K562 (cell line): Measurements from ENCODE around the gene RNF31. TPM values are rescaled to one million over a fixed set of nuclear protein-coding genes. Genes with fewer than 3 reads are reported as not detected.
A peak's percentile ranks its signal among the peaks of the same experiment; 100 is the strongest.

Experiments used
- AFF1 ChIP-seq, 2 experiments: fragments of 450-650 bp; IDR thresholded peaks; 2 replicates each; pipeline ENCODE4 v1.6.1; 2018; ENCODE audit warnings: mild to moderate bottlenecking in 2 of 2, low read depth in 1 of 2; ENCODE audit not compliant: partially characterized antibody in 2 of 2
- E2F3 ChIP-seq: fragments of 250-450 bp; sonication (Bioruptor Pico); IDR thresholded peaks from 2 replicates; pipeline ENCODE4 v1.4.0; 2020; ENCODE audit warnings: mild to moderate bottlenecking
- GATA2 ChIP-seq: sonication (generic); formaldehyde crosslinking; IDR thresholded peaks from 2 replicates; pipeline ENCODE4 v1.4.0; 2020; ENCODE audit warnings: mild to moderate bottlenecking, missing genetic modification reagents
- IFI16 ChIP-seq: fragments of 250-450 bp; sonication (Bioruptor Pico); IDR thresholded peaks from 2 replicates; pipeline ENCODE4 v2.1.2; 2022; ENCODE audit warnings: mild to moderate bottlenecking, inconsistent platforms
- KDM4B ChIP-seq, 2 experiments: fragments of 450-650 bp in 1 of 2; sonication (generic) in 1 of 2; IDR thresholded peaks; 2 replicates each; pipeline ENCODE4 v1.6.1; 2016 to 2017; ENCODE audit warnings: borderline replicate concordance in 2 of 2, antibody characterized with exemption in 1 of 2, low read depth in 1 of 2, mild to moderate bottlenecking in 1 of 2
- KLF10 ChIP-seq: fragments of 250-450 bp; sonication (Bioruptor Pico); IDR thresholded peaks from 2 replicates; pipeline ENCODE4 v1.6.1; 2021; ENCODE audit warnings: matching md5 sums
- MAFF ChIP-seq: IDR thresholded peaks from 2 replicates; pipeline ENCODE4 v1.6.1; 2012; ENCODE audit warnings: low read length, improper control_type of control experiment
- MEIS2 ChIP-seq: fragments of 450-650 bp; IDR thresholded peaks from 2 replicates; pipeline ENCODE4 v1.6.1; 2014; ENCODE audit warnings: mild to moderate bottlenecking; ENCODE audit not compliant: partially characterized antibody
- MTA1 ChIP-seq: fragments of 450-650 bp; IDR thresholded peaks from 2 replicates; pipeline ENCODE4 v1.6.1; 2017; ENCODE audit warnings: borderline replicate concordance
- MTA2 ChIP-seq: fragments of 450-650 bp; IDR thresholded peaks from 2 replicates; pipeline ENCODE4 v1.6.1; 2016; ENCODE audit warnings: low read depth
- NR2C2 ChIP-seq, 2 experiments: fragments of 200-800 bp in 1 of 2; sonication (Bioruptor generic) in 1 of 2; sonication (generic) in 1 of 2; formaldehyde crosslinking in 1 of 2; IDR thresholded peaks; 2 replicates each; pipeline versions ENCODE4 v1.6.1 to v1.8.0; 2016 to 2022; ENCODE audit warnings: mild to moderate bottlenecking in 1 of 2, missing compliant biosample characterization in 1 of 2, missing genetic modification characterization in 1 of 2, missing genetic modification reagents in 1 of 2
- RBM39 ChIP-seq: fragments of 200-400 bp; formaldehyde crosslinking; optimal IDR thresholded peaks from 2 replicates; pipeline ENCODE3; 2018; ENCODE audit warnings: low read depth, low read length
- SMAD1 ChIP-seq: fragments of 150-350 bp; IDR thresholded peaks from 2 replicates; pipeline ENCODE4 v1.6.1; 2014; ENCODE audit warnings: low read length, low read depth; ENCODE audit not compliant: partially characterized antibody
- SMAD3 ChIP-seq: fragments of 450-650 bp; formaldehyde crosslinking; conservative IDR thresholded peaks from 2 replicates; pipeline ENCODE4 v1.4.0; 2020; ENCODE audit warnings: mild to moderate bottlenecking
- SMARCA4 ChIP-seq: fragments of 450-650 bp; IDR thresholded peaks from 2 replicates; pipeline ENCODE4 v1.6.1; 2016
- TBL1XR1 ChIP-seq, 2 experiments: IDR thresholded peaks; 2 replicates each; pipeline ENCODE4 v1.6.1; 2012; ENCODE audit warnings: improper control_type of control experiment in 2 of 2, low read length in 2 of 2, mild to moderate bottlenecking in 1 of 2
- TCF7L2 ChIP-seq: fragments of 150-350 bp; IDR thresholded peaks from 2 replicates; pipeline ENCODE4 v1.6.1; 2016; ENCODE audit warnings: low read depth, mild to moderate bottlenecking, low read length, moderate library complexity
- USF1 ChIP-seq: sonication (generic); formaldehyde crosslinking; IDR thresholded peaks from 2 replicates; pipeline ENCODE4 v1.9.0; 2022; ENCODE audit warnings: mild to moderate bottlenecking, missing genetic modification reagents
- ZNF197 ChIP-seq: fragments of 200-800 bp; sonication (Bioruptor generic); IDR thresholded peaks from 2 replicates; pipeline ENCODE4 v1.6.1; 2016; ENCODE audit warnings: low read depth, missing genetic modification characterization, missing compliant biosample characterization
- ZNF324 ChIP-seq: fragments of 250-450 bp; sonication (Bioruptor Pico); IDR thresholded peaks from 2 replicates; pipeline ENCODE4 v1.4.0; 2020; ENCODE audit warnings: mild to moderate bottlenecking
- ZNF583 ChIP-seq: fragments of 250-450 bp; sonication (Bioruptor Pico); IDR thresholded peaks from 2 replicates; pipeline ENCODE4 v1.4.0; 2020
- ZNF764 ChIP-seq: fragments of 250-450 bp; sonication (Bioruptor Pico); IDR thresholded peaks from 2 replicates; pipeline ENCODE4 v1.4.0; 2020; ENCODE audit warnings: low read depth, mild to moderate bottlenecking, moderate library complexity
- polyA plus RNA-seq, 8 experiments: library from polyadenylated mRNA; depleted of rRNA in 4 of 8; stranded (reverse) in 5 of 8; unstranded in 3 of 8; fragments of >200 nt; fragmentation: Nextera tagmentation in 2 of 8; fragmentation: Illumina TruSeq in 1 of 8; extraction: Ambion mirVana in 2 of 8; extraction: Trizol in 1 of 8; gene quantifications; 2 replicates each; pipeline versions ENCODE4 v1.2.1 to v1.2.3, GENCODE V29; 2011 to 2014; ENCODE audit warnings: inconsistent platforms in 1 of 8, missing spikeins in 1 of 8
- total RNA-seq, 7 experiments: library from RNA; depleted of rRNA in 6 of 7; stranded (reverse); fragments of >200 nt in 6 of 7; fragmentation: Illumina TruSeq in 2 of 7; extraction: Trizol in 2 of 7; gene quantifications; 2 replicates each; pipeline versions ENCODE4 v1.2.1 to v1.2.3, GENCODE V29; 2011 to 2021; ENCODE audit warnings: low replicate concordance in 1 of 7

RNF31 gene
- total and polyA plus RNA-seq, 9 of the 15 experiments (the other 6 are each of a cell fraction or from before 2014, with no cell fraction given) = 3.1 to 47.6 (median 19.1) TPM

- TF ChIP-seq SMAD3 = 0 out of 2 replicates have a peak, but pooled peaks have one; percentile 5
- no peak for TF ChIP-seq ZNF324 (CRISPR knock-in tag)
- TF ChIP-seq MTA2 = no peak
- no peak for TF ChIP-seq E2F3 (CRISPR knock-in tag)
- TF ChIP-seq USF1 = peak; percentile 96
- TF ChIP-seq RBM39 = no peak
- peak in 1 of 2 experiments; percentile 26; a peak in 2 of 4 replicates for TF ChIP-seq TBL1XR1 (IDR thresholded peaks at IDR 0.05; ENCODE audit: low read length in 2 of 2)
- TF ChIP-seq TCF7L2 = no peak
- no peak for TF ChIP-seq ZNF583 (CRISPR knock-in tag)
- TF ChIP-seq NR2C2 (CRISPR knock-in tag; IDR thresholded peaks at IDR 0.05) = no peak
- peak; percentile 63 for TF ChIP-seq NR2C2 (tag; IDR thresholded peaks at IDR 0.05)
- peak; percentile 67 for TF ChIP-seq SMAD1
- 0 out of 2 replicates have a peak, but pooled peaks have one; percentile 16 for TF ChIP-seq GATA2
- TF ChIP-seq ZNF197 (CRISPR knock-in tag) = no peak
- no peak for TF ChIP-seq MAFF
- TF ChIP-seq ZNF764 (CRISPR knock-in tag) = no peak
- TF ChIP-seq MEIS2 = peak; percentile 34
- TF ChIP-seq KDM4B (IDR thresholded peaks at IDR 0.05; ENCODE audit: borderline replicate concordance in 2 of 2, low read depth in 1 of 2) = peak in 1 of 2 experiments; percentile 72; a peak in 1 of 4 replicates
- no peak for TF ChIP-seq MTA1
- TF ChIP-seq SMARCA4 = 0 out of 2 replicates have a peak, but pooled peaks have one; percentile 29
- peak in 1 of 2 experiments; percentile 22 for TF ChIP-seq AFF1 (IDR thresholded peaks at IDR 0.05; ENCODE audit: low read depth in 1 of 2, partially characterized antibody in 2 of 2)
- TF ChIP-seq IFI16 (CRISPR knock-in tag) = no peak
- no peak for TF ChIP-seq KLF10 (CRISPR knock-in tag)
Measured at GRCh38 chr14:24160850-24161804, 13.8 kb downstream of the RNF31 start, which contains the start of gene IRF9 (continued).
